SW480 (cell line): ENCODE measurements around the gene NDFIP1.
"Not testable (repeated sequence)": the region's sequence is repeated elsewhere in the genome, so short reads cannot be mapped to it uniquely, and the experiment has no call there.

Experiments used
- DNase-seq: peaks from one replicate; pipeline ENCODE4 v3.0.0-alpha.2; 2016; ENCODE audit warnings: low spot score

NDFIP1 gene, protein sequence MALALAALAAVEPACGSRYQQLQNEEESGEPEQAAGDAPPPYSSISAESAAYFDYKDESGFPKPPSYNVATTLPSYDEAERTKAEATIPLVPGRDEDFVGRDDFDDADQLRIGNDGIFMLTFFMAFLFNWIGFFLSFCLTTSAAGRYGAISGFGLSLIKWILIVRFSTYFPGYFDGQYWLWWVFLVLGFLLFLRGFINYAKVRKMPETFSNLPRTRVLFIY

DNA sequence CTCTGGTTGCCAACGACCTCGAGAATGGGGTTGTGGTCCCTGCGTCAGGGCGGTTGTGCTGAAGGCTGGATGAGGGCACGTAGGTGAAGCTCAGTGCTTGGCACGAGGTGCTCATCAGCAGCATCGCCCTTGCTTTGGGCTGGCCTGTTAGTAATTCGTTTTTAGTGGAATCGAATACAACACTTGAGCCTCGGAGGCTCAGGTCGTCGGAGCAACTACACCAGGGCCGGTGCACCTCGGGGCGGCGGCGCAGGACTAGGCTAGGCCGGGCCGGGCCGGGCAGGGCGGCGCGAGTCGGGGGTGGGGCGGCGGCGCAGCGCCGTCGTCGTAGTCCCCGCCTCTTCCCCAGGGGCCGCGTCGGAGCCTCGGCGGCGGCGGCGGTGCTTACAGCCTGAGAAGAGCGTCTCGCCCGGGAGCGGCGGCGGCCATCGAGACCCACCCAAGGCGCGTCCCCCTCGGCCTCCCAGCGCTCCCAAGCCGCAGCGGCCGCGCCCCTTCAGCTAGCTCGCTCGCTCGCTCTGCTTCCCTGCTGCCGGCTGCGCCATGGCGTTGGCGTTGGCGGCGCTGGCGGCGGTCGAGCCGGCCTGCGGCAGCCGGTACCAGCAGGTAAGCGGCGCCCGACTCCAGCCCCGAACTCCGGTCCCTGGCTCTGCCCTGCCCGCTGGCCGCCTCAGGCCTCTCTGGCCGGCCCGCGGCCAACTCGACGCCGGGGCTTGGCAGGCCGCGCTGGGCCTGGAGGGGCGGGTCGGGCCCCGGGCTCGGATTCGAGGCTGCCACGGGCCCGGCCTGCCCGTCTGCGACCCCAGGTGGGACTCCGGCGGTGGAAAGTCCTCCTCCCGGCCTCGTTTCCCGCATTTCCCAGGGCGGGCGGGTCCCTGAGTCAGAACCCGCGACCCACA is at the start of gene NDFIP1:
NDFIP1 (plus strand) TSS at position 348 of the 899 bp plus-strand sequence; CDS start at position 544, 196 bp downstream.
- peak; percentile 83 for DNase-seq

DNA sequence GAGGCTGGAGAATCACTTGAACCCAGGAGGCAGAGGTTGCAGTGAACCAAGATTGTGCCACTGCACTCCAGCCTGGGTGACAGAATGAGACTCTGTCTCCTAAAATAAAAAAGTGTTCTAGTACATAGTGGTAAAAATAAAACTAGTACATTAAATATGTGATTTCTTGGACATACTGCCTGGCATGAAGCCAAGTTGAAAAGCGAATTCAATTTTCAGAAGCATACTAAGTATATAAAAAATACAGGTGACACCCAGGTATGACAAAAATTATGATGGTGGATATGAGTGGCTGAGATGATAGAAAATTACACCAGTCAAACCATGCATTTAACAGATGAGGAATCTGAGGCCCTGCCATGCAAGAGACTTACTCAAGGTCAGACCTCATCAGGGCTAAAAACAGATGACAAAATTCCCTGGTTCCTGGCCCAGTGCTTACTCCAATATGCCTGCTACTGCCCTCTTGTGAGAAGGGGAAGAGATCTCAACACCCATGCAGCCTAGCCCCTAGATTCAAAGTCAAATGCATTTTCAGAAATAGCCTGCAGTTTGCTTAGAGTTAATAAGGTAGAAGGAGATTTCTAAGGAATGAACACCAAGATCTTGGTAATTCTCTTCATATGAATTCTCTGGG is 49.2 kb upstream of the NDFIP1 start:
- DNase-seq, result no peak

DNA sequence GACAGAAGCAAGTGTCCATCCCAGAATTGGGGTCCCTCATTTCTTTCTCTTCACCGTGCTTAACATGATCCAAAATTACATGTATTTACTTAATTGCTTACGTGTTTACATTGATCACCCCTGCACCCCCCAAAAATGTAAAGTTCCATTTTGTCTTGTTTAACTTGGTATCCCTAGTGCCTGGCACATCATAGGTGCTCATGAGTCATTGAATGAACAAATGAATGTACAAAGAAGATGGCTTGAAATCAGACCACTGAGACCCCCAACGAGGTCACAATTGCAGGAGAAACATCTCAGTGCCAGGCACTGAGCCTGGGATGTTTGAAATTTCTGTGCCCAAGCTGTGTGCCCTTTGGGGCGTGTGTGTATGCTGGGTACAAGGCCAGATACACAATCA is 45.2 kb upstream of the NDFIP1 start:
- DNase-seq, result no peak

DNA sequence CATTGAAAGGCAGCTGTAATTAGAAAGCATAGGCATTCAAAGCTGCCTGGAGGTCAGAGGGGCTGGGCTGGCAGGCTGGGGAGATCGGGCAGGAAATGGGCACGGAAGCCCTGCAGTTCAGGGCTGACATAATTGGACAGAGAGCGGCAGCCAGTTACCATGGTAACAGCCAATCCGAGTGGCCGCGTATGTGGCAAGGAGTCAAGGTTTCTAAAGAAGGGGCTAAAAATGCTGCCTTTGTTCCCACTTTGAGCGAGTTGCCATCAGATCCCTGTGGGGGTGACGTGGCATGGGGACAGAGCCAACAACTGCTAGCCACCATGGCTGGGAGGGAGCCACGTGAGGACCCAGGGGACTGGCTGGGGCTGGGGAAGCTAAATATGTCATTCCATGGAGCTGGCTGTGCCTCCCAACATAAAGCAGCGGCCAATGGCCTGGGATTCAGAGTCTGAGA is 44.7 kb upstream of the NDFIP1 start:
- no peak for DNase-seq

DNA sequence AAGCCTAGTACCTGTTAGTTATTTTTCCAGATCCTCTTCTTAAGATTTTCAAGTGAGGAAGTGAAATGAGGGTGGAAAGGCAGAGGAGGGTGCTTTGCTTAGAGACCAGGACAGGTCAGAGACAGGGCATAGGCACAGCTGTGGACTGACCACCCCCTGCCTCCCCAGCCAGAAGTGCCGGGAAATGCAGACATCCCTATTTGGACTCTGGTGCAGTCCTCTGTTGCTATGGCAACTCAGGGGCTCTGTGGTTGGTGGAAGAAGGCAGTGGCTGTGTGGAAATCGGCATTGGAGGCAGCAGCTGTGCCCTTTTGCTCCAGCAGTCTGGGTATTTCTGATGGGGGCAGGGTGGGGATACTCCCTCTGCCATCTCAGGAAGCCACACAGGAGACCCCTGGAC is 43.3 kb upstream of the NDFIP1 start:
- no peak for DNase-seq

DNA sequence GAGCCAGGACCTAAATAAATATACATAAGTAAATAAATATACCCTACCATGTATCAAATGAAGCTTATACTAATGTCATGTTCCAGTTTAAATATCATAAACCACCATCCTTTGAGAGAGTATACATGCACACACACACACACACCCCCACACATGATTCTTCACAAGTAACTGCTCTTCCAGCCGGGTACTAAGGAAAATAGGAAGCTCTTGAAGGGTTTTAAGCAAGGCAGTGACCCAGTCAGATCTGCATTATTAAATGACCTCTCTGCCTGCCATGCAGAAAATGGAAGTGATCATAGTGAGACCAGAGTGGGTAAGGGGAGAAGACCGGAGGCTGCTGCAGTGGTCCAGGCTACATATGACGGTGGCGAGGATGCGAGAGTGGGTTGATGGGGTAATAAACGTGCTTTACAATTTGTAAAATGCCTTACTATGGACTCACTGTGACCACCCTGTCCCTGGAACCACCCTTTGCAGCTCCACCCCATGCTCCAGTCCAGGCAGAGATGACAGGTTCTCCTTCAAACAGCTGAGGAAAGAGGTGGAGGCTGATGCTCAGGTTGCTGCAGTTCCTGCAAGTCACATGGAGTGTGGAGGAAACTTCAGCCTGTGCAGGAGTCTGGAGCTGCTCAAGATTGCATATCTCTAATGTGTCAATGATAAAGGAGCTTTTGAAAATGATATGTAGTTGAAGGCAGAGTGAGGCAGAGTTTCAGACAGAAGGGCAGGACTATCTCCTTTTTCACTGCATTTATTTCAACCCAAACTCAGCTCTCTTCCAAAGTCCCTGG is 38.8 kb upstream of the NDFIP1 start:
- DNase-seq, result no peak

DNA sequence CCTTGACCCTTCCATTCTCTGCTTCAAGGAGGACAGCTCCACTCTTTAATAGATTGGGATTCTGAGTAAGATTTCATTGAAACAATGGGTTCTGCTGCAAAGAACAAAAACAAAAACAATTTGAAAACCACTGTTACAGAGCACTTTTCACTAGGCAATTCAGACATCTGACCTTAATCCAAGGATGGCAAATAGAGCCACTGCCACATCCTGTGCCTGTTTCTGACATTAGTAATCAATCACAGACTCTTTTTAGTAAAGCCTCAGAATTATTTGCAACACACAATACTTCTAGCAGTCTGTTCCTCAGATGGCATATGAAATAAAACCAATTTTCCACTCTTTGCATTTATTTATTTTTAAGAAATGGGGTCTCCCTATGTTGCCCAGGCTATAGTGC is 37.8 kb upstream of the NDFIP1 start:
- DNase-seq, result no peak

DNA sequence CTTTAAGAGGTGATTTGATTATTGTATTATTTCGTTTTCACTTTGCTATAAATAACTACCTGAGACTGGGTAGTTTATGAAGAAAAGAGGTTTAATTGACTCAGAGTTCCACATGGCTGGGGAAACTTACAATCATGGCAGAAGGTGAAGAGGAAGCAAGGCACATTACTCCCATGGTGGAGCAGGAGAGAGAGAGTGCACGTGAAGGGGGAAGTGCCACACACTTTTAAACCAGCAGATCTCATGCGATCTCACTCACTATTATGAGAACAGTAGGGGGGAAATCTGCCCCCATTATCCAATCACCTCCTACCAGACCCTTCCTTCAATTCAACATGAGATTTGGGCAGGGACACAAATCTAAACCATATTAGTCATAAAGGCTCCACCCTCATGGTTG is 36.1 kb upstream of the NDFIP1 start:
- DNase-seq, result no peak

DNA sequence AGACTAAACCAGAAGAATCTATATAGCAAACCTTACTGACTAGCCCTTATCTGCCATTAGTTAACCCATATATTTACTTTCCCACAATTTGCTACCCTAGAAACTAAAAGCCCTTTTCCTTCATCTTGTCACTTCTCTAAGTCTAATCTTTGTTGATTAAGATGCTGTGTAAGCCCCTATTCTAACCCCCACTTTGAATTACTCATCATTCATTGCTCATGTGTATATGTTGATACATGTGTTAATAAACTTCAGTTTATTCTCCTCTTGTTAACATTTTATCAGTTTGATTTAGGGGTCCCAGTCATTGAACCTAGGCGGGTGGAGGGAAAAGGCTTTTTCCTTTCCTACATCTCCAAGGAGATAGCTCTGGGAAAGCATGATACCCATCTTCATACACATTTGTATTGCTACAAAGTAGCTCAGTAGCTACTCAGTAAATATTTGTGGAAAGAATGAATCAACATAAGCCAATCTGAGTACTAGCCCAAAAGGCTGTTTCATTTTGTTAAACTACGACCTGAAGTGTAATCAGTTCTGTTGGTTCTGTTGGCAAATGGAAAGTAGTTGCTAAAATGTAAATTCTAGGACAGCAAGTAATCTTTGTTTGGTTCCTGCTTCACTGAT is 35.1 kb upstream of the NDFIP1 start:
- no peak for DNase-seq

DNA sequence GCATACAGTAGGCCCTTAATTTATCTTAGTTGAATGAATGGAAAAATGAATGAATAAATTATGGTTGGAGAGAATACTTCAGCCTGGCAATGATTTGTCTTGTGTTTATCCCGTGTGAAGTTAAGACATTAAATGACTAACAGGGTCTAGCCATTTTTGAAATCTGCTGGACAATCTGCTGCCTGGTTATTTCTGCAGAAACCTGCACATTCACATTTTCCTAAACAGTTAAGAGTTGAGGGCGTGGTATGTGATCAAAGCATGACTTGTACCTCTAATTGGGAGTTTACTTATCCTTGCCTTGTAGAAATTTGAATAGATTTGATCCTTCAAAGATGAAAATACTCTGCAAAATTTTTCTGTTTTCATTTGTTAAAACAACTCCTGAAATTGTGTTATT is 34.6 kb upstream of the NDFIP1 start:
- DNase-seq, result no peak

DNA sequence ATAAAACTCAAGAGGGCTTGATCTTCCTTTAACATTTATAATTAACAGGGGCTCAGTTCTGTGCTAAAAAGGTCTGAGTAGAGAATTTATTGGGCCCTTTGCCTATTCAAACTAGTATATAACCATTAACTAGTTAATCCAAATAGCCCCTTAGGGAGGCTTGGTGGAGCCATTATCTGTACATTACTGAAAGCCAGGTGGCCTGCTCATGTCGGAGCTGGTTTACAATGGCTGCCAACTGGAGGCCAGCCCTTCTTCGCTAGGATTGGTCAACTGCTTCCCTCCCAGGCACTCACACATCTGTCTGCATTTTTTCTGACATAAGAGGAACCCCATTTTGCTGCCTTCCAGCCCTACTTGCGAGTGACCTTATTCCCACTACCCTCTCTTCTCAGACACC is 30.4 kb upstream of the NDFIP1 start:
- DNase-seq, result no peak

DNA sequence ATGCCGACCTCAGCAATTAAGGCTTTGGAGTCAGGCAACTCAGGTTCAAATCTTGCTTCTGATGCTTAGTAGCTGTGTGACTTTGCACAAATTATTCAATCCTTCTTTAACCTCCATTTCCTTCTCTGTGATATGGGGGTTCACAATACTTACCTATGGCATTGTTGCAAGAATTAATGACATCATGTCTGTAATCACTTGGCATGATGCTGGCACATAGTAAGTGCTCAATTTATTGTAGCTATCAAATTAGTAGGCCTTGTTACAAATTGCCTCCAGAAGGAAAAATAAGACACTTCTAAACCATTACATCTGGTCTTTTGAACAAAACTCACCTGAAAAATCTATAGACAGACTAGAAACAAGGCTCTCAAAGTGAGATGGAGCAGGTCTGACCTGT is 29.9 kb upstream of the NDFIP1 start:
- no peak for DNase-seq

DNA sequence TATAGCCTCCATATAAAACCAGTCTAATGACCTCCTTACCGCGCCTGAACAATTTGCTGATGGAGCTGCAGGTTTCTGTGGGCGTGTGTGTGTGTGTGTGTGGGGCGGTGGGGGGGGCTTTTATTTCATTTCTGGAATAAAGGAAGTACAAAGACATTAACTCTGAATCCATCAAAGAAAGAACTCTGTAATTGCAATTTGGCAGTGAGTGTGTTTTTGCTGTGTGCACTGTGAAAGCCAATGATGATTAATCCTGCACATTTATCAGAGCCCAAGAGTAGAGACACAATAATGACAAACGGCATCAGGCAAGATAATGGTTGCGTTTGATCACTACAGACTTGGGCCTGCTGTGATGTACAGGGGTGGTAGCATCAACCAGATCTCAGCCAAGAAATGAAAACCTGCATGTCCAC is 29.3 kb upstream of the NDFIP1 start:
- no peak for DNase-seq

DNA sequence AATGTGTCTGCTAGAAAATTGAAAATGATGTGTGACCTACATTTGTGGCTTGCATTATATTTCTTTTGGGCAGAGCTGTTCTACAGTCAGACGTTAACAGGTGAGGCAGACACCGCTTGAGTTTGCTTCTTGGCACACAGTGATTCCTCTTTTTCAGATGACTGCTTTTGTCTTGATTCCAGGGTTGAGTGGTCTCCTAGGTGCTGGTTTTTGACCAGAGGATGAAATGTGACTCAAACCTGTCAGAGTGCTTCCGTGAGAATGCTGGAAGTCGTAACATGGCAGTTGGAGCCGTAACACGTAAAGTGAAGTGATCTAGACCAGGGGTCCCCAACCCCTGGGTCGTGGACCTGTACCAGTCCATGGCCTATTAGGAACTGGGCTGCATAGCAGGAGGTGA is 28.3 kb upstream of the NDFIP1 start:
- no peak for DNase-seq

DNA sequence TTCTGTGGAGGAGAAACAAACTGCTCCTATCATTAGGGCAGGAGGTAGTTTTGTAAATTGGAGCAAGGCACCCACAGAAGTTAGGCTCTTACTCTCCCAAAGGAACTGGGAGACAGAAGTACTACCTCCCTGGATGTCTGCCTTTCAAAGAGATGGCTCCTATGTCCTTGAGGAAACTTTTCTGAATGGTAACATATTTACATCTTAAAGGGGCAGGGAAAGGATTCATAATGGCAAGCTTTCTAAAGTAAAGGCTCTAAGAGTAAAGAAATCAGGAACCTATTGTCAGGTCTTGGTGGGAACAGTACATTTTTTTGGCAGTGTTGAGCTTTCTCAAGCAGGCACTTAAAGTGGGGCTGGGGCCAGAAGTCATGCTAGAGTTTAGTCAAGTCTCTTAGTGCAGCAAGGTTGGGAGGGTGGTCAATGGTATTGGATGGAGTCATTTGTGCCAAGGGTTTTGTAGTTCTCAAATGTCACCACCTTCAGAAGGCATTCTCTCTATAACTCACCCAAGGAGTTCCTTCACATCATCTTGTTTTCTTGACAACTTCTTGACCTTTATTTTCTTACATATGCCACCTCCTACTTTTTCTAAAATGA is 26.3 kb upstream of the NDFIP1 start:
- no peak for DNase-seq

DNA sequence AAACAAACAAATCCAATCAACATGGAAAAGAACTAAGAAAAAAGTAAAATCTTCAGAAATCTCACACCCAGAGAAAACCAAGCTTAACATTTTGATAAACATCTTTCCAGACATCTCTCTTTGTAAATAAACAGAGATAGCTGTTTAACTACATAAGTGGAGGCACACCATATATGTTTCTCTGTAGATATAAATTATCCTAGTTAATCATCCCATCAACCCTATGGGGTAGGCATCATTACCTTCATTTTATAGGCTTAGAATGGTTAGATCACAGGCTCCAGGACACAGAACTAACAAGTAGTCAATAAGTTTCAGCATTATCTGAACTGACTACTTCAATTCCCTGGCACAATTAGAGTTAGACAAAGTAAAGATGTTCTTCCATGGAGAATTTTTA is 22.4 kb upstream of the NDFIP1 start:
- no peak for DNase-seq

DNA sequence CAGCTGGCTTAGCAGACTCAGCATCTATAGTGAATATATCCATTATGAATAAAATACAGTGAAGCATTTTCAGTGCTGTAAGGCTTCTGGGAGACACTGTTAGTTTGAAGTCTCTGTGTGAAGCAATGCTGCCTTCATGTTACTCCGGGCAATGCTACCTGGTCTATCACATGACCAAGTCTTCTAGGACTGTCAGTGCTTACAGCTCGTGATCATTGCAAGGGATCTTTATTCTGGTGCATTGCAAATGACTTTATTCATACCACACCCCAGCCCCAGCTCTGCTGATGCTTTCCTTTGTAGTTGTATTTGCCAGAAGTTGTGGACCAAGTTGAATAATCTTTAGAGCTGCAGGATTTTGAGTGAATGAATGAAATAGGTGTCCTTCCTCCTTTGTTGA is 21.9 kb upstream of the NDFIP1 start:
- DNase-seq, result no peak

DNA sequence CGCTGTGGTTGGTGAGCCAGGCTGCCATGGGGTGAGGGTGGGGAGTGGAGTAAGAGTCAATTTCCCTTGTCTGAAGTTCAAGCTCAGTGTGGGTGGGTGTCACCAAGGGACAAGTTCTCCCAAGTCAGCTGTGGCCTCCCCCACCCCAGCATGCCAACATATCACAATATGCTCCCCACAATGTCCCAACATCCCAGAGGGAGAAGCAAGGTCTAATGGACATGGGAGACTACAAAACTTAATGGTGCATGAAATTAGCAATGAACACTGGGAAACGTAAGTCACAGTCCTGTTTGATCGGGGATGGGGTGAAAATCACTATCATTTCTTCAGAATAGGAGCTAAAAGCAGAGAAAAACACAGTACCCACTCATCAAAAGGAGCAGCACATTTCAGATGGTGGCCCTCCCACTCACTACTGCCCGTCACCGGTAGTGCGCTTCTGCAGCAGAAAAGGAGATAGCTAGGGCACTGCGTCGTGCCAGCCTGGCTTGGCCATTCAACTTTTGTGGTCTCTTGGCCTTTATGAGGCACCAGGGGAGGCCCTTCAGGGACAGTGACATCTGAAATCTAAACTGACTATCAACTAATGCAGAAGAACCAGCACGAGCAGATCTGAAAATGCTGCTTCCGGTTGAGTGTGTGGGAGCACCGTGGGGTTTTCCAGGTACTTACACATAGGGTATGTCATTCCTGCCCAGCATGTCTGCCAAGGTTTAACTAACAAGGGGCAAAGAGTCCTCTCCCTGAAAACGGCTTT is 20.5 kb upstream of the NDFIP1 start:
- no peak for DNase-seq

DNA sequence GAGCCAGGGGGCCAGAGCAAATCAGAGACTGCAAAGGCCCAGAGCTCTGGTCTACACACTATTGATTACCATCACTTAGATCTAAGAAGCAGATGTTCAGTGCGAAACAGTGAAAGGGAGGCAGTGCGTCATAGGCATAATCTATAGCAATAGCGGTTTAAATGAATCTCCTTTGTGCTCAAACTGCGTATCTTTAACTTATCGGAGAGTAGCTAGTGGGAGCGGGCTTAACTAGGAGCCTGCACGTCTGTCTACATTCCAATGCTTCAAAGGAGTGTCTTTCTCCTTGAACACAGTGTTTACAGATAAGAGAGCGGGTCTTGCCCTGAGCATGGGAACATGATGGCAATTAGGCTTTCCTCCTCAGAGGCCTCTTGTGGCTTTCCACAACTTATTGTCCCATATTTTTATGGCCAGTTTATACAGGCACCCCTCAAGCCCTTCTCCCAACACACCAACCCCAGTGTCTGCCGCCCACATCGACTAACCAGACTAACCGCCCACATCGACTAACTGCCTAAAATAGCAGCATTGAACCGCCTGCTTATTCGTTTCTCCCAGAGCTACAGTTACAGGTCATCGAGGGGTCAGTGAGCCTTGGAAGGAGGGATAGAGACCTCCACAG is 19.6 kb upstream of the NDFIP1 start:
- not testable (repeated sequence) for DNase-seq

DNA sequence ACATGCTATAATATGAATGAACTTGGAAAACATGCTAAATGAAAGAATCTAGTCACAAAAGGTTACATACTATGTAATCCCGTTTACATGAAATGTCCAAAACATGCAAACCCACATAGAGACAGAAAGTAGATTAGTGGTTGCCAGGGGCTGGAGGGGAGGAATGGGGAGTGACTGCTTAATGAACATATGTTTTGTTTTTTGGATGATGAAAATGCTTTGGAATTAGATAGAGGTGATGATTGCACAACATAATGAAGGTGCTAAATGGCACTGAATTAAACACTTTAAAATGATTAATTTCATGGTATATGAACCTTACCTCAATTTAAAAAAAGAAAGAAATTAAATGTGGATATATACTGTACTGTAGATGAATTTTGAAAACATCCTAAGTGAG is 17.6 kb upstream of the NDFIP1 start:
- DNase-seq, result no peak
